ENCODE measurements around the gene PDIA5. TPM values are rescaled to one million over a fixed set of nuclear protein-coding genes. Genes with fewer than 3 reads are reported as not detected.

Gene PDIA5
- total RNA-seq, 2 donors from 2014 or later: 36.5 to 40.1 TPM

DNA sequence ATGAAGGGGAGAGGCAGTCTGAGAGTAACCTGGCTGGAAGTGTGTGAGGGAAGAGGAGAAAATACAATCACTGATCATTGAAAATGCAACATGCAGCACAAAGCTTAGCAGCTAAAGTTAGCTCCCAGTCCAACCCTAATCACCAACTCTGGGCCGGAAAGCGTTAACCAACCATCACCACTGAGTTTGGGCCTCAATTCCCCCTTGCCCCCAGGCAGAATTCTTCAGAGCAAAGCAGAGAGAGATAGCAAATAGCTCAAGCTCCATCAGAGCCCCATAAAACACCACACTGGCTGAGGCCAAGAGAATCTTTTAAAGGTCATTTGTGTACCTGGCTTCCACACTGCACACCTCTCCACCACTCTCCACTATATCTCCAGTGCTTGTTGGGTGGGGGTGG, 16.2 kb upstream of the PDIA5 start:
- Histone ChIP-seq H3K9ac (ENCODE audit: low read depth in 2 of 2, low read length in 2 of 2) (no peak overlapping the region), H3K4me1 (no peaks in the 10 kb centered on the region), H3K36me3 (no peaks in the 10 kb centered on the region), H3K9me3 (no peaks in the 10 kb centered on the region), H3K27me3 (no peaks in the 10 kb centered on the region), H3K27ac (no peak overlapping the region), H3K4me3 (no peak overlapping the region)
- no peak for DNase-seq
- intact Hi-C loops (cut with DNase I): no loop called here
- TF ChIP-seq, protein P1, sequence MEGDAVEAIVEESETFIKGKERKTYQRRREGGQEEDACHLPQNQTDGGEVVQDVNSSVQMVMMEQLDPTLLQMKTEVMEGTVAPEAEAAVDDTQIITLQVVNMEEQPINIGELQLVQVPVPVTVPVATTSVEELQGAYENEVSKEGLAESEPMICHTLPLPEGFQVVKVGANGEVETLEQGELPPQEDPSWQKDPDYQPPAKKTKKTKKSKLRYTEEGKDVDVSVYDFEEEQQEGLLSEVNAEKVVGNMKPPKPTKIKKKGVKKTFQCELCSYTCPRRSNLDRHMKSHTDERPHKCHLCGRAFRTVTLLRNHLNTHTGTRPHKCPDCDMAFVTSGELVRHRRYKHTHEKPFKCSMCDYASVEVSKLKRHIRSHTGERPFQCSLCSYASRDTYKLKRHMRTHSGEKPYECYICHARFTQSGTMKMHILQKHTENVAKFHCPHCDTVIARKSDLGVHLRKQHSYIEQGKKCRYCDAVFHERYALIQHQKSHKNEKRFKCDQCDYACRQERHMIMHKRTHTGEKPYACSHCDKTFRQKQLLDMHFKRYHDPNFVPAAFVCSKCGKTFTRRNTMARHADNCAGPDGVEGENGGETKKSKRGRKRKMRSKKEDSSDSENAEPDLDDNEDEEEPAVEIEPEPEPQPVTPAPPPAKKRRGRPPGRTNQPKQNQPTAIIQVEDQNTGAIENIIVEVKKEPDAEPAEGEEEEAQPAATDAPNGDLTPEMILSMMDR (IDR thresholded peaks at IDR 0.05): no peak

DNA sequence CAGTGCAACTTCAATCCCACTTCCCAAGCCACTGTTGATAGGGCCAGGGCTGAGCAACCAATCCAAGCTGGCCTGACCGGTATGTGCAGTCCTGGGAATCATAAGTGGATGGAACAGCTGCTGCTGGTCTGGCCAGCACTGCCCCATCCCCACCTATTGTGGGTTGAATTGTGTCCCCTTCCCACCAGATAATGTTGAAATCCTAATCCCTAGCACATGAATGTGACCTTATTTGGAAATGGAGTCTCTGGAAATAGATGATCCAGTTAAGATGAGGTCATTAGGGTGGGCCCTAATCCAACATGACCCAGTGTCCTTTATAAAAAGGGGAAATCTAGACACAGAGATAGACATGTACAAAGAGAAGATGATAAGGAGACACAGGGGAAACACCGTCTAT, 13.7 kb upstream of the PDIA5 start:
- no peak for DNase-seq

DNA sequence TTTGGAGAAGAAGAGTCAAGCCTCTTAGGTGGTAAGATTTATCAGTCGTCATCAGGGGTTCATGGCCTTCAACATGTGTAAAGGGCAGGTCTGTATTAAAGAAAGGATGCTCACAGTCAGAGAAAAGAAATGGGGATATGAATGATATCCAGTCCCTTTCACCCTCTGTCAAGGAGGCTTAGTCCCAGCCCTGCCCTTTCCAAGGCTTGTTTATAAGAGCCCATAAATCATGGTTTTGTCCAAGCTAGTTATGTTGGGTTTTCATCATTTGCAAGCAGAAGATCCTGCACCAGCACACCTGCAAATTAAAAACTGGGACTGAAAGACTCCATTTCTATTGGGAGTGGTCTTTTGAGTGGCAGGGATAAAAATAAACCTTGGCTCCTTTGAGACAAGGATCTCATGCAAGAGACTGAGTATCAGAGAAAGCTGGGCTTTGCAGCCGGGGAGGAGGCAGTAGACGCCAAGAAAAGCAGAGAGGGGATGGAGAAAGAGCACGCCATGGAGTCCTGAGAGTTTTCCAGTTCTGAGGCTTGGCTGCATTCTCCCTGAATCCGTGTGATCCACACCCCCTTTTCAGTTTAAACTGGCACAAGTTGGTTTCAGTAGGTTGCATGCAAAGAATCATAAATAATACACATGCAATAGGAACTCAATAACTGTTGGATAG, 12.6 kb upstream of the PDIA5 start:
- Histone ChIP-seq H3K9ac (ENCODE audit: low read depth in 2 of 2, low read length in 2 of 2) (no peak overlapping the region), H3K4me3 (no peak overlapping the region), H3K9me3 (no peaks in the 10 kb centered on the region), H3K27me3 (no peaks in the 10 kb centered on the region), H3K4me1 (no peaks in the 10 kb centered on the region), H3K27ac (no peak overlapping the region), H3K36me3 (no peaks in the 10 kb centered on the region)
- intact Hi-C loops (cut with DNase I): no loop called here
- TF ChIP-seq, protein P1 (IDR thresholded peaks at IDR 0.05): no peak
- no peak for DNase-seq

More for the DNA sequence above, 13.7 kb upstream of the PDIA5 start:
- no peak overlapping the region for H3K4me3 ChIP-seq
- H3K27ac ChIP-seq: no peak overlapping the region
- H3K27me3 ChIP-seq: no peaks in the 10 kb centered on the region
- TF ChIP-seq, protein P1 (IDR thresholded peaks at IDR 0.05): no peak
- H3K4me1 ChIP-seq: no peaks in the 10 kb centered on the region
- intact Hi-C loops (cut with DNase I): no loop called here
- no peaks in the 10 kb centered on the region for H3K36me3 ChIP-seq
- no peaks in the 10 kb centered on the region for H3K9me3 ChIP-seq
- H3K9ac ChIP-seq (ENCODE audit: low read depth in 2 of 2, low read length in 2 of 2): no peak overlapping the region

DNA sequence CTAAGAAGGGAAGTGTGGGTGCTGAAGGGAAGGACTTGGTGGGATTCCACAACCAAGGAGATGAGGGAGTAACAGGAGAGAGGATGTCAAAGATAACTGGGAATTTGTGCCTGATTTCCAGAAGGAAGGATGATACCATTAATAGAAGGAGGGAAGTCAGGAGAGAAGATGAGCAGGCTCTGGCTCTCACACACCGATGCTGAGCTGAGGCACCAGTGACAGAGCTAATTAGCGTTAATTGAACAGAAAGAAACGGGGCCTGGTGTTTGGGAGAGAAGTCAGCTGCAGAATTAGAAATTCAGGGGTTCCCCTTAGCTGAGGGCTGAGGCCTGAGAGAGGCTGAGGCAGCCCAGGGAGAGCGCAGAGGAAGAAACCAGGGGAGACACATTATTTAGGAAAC, 11.9 kb upstream of the PDIA5 start:
- intact Hi-C loops (cut with DNase I): no loop called here
- Histone ChIP-seq H3K27me3 (no peaks in the 10 kb centered on the region), H3K27ac (no peak overlapping the region), H3K36me3 (no peaks in the 10 kb centered on the region), H3K4me3 (no peak overlapping the region), H3K9ac (ENCODE audit: low read depth in 2 of 2, low read length in 2 of 2) (no peak overlapping the region), H3K4me1 (no peaks in the 10 kb centered on the region), H3K9me3 (no peaks in the 10 kb centered on the region)
- TF ChIP-seq, protein P1 (IDR thresholded peaks at IDR 0.05): no peak
- no peak for DNase-seq

DNA sequence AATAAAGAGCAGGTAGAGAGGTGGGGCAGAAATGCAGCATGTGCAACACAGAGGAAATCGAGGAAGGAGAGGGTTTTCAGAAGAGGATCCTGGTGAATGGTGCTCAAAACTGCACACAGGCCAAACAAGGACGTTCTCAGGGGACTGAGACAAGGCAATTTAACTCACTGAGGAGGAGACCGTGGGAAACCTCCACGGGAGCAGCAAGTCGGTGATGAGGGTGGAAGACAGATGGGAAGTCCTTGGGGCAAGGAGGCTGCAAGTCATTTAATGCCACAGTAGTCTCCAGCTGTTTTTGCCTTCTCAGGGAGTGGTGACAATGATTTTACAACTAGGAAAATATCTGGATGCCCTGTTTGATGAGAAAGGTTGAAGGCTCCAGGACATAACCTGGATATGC, 11.5 kb upstream of the PDIA5 start:
- no peaks in the 10 kb centered on the region for H3K4me1 ChIP-seq
- intact Hi-C loops (cut with DNase I): no loop called here
- TF ChIP-seq, protein P1 (IDR thresholded peaks at IDR 0.05): no peak
- H3K27ac ChIP-seq: no peak overlapping the region
- H3K9me3 ChIP-seq: no peaks in the 10 kb centered on the region
- no peak overlapping the region for H3K4me3 ChIP-seq
- no peak for DNase-seq
- H3K9ac ChIP-seq (ENCODE audit: low read depth in 2 of 2, low read length in 2 of 2): no peak overlapping the region
- H3K36me3 ChIP-seq: no peaks in the 10 kb centered on the region
- H3K27me3 ChIP-seq: no peaks in the 10 kb centered on the region

All from colonic mucosa (tissue), 4 donors.